Astrocyte (in vitro differentiated cells and primary cell): Measurements from ENCODE around the gene PODXL. TPM values are rescaled to one million over a fixed set of nuclear protein-coding genes. Genes with fewer than 3 reads are reported as not detected.

ENCODE experiments used
- DNase-seq: peaks from one replicate; pipeline ENCODE4 v3.0.0-alpha.2; 2010; ENCODE audit warnings: low read depth
- FAIRE-seq: peaks from 2 replicates; lab custom pipeline; 2011; peaks lifted over from hg19 to GRCh38; lab: Jason Lieb, UNC
- H2AFZ ChIP-seq: 2 replicates; pipeline ENCODE4 v1.6.0; 2012; ENCODE audit warnings: low read depth, low read length, inconsistent platforms
- H3K27ac ChIP-seq: 2 replicates; pipeline ENCODE4 v1.5.1; 2011; ENCODE audit warnings: low read depth, low read length, inconsistent platforms
- H3K27me3 ChIP-seq: 2 replicates; pipeline ENCODE4 v1.6.0; 2011; ENCODE audit warnings: low read length, inconsistent platforms; ENCODE audit not compliant: insufficient read depth
- H3K36me3 ChIP-seq: 2 replicates; pipeline ENCODE4 v1.5.1; 2011; ENCODE audit warnings: low read length, inconsistent platforms; ENCODE audit not compliant: insufficient read depth
- H3K4me1 ChIP-seq: 2 replicates; pipeline ENCODE4 v1.5.1; 2011; ENCODE audit warnings: low read length, inconsistent platforms; ENCODE audit not compliant: insufficient read depth
- H3K4me2 ChIP-seq: 2 replicates; pipeline ENCODE4 v1.6.0; 2012; ENCODE audit warnings: low read length, inconsistent platforms
- H3K4me3 ChIP-seq: 2 replicates; pipeline ENCODE4 v1.5.1; 2011; ENCODE audit warnings: low read depth, mild to moderate bottlenecking, low read length, inconsistent platforms; ENCODE audit not compliant: insufficient read depth
- H3K79me2 ChIP-seq: 2 replicates; pipeline ENCODE4 v1.6.0; 2012; ENCODE audit warnings: mild to moderate bottlenecking, low read length, inconsistent platforms; ENCODE audit not compliant: insufficient read depth
- H3K9ac ChIP-seq: 2 replicates; pipeline ENCODE4 v1.6.0; 2012; ENCODE audit warnings: mild to moderate bottlenecking, low read length, inconsistent platforms
- H3K9me3 ChIP-seq: 2 replicates; pipeline ENCODE4 v1.5.1; 2012; ENCODE audit warnings: low read depth, mild to moderate bottlenecking, low read length, inconsistent platforms; ENCODE audit not compliant: insufficient read depth
- H4K20me1 ChIP-seq: 2 replicates; pipeline ENCODE4 v1.6.0; 2012; ENCODE audit warnings: low read length, inconsistent platforms; ENCODE audit not compliant: insufficient read depth
- H3K27ac Mint-ChIP-seq: one replicate; pipeline ENCODE4 v1.8.0; 2021; ENCODE audit warnings: mild to moderate bottlenecking, mixed read lengths; ENCODE audit not compliant: unreplicated experiment
- H3K27me3 Mint-ChIP-seq: one replicate; pipeline ENCODE4 v1.8.0; 2021; ENCODE audit warnings: low read depth, mixed read lengths; ENCODE audit not compliant: unreplicated experiment
- H3K36me3 Mint-ChIP-seq: one replicate; pipeline ENCODE4 v1.8.0; 2021; ENCODE audit warnings: low read depth, mixed read lengths; ENCODE audit not compliant: unreplicated experiment
- H3K4me1 Mint-ChIP-seq: one replicate; pipeline ENCODE4 v1.8.0; 2021; ENCODE audit warnings: low read depth, mixed read lengths; ENCODE audit not compliant: unreplicated experiment
- H3K4me3 Mint-ChIP-seq: one replicate; pipeline ENCODE4 v1.8.0; 2021; ENCODE audit warnings: mild to moderate bottlenecking, moderate library complexity, mixed read lengths; ENCODE audit not compliant: unreplicated experiment
- H3K9me3 Mint-ChIP-seq: one replicate; pipeline ENCODE4 v1.8.0; 2021; ENCODE audit warnings: mild to moderate bottlenecking, mixed read lengths; ENCODE audit not compliant: unreplicated experiment
- EZH2 ChIP-seq: IDR thresholded peaks from 2 replicates; pipeline ENCODE4 v1.6.1; 2012; ENCODE audit warnings: mild to moderate bottlenecking, low read length, inconsistent platforms; ENCODE audit not compliant: insufficient read depth
- total RNA-seq: library from RNA; stranded (reverse); gene quantifications from 2 replicates; pipeline ENCODE4 v1.2.1, GENCODE V29; 2021
- TF ChIP-seq, protein P1 (sequence below): IDR thresholded peaks from 2 replicates; pipeline ENCODE4 v1.5.1; 2011; ENCODE audit warnings: low read depth, mild to moderate bottlenecking, inconsistent platforms, low read length, moderate library complexity; ENCODE audit not compliant: insufficient read depth

The PODXL gene
- total RNA-seq, 1 donor from 2014 or later: 47.1 TPM

DNA sequence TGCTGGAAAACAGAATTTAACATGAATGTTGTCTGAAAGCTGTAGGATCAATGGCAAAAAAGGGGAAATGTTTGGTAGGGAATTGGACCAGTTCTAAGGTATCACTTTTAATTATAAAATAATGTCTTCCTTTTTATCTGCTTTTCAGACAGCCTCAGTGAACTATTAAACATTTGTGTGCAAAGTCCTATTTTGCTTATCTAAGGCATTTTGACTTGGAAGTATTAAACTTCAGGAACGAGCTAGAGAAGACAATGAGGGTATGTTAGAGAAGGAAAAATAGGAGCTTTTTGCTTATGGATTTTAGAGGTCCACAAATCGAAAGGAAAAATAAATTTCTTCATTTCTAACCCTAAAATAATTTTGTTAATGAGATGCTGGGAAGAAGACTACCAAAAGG lies 63.3 kb downstream of the PODXL start:
- H3K79me2 ChIP-seq: no peaks in the 10 kb centered on the region
- no peaks in the 10 kb centered on the region for H3K4me1 ChIP-seq
- no peaks in the 10 kb centered on the region for H3K27me3 ChIP-seq
- H3K4me3 ChIP-seq: no peak overlapping the region
- H3K27ac ChIP-seq: no peak overlapping the region
- H3K4me1 Mint-ChIP-seq: peaks cover 32% of the 10 kb centered on the region
- H3K9me3 ChIP-seq: no peaks in the 10 kb centered on the region
- H3K4me3 Mint-ChIP-seq: no peak overlapping the region
- H3K9me3 Mint-ChIP-seq: no peaks in the 10 kb centered on the region
- no peak overlapping the region for H3K4me2 ChIP-seq
- H2AFZ ChIP-seq: no peak overlapping the region
- TF ChIP-seq EZH2: no peak
- TF ChIP-seq, protein P1, sequence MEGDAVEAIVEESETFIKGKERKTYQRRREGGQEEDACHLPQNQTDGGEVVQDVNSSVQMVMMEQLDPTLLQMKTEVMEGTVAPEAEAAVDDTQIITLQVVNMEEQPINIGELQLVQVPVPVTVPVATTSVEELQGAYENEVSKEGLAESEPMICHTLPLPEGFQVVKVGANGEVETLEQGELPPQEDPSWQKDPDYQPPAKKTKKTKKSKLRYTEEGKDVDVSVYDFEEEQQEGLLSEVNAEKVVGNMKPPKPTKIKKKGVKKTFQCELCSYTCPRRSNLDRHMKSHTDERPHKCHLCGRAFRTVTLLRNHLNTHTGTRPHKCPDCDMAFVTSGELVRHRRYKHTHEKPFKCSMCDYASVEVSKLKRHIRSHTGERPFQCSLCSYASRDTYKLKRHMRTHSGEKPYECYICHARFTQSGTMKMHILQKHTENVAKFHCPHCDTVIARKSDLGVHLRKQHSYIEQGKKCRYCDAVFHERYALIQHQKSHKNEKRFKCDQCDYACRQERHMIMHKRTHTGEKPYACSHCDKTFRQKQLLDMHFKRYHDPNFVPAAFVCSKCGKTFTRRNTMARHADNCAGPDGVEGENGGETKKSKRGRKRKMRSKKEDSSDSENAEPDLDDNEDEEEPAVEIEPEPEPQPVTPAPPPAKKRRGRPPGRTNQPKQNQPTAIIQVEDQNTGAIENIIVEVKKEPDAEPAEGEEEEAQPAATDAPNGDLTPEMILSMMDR: no peak
- H4K20me1 ChIP-seq: no peaks in the 10 kb centered on the region
- H3K27me3 Mint-ChIP-seq: no peaks in the 10 kb centered on the region
- H3K36me3 ChIP-seq: peaks cover 7% of the 10 kb centered on the region
- H3K9ac ChIP-seq: no peak overlapping the region
- peaks cover 6% of the 10 kb centered on the region for H3K36me3 Mint-ChIP-seq
- FAIRE-seq: no peak
- DNase-seq: no peak
- H3K27ac Mint-ChIP-seq: no peak overlapping the region

DNA sequence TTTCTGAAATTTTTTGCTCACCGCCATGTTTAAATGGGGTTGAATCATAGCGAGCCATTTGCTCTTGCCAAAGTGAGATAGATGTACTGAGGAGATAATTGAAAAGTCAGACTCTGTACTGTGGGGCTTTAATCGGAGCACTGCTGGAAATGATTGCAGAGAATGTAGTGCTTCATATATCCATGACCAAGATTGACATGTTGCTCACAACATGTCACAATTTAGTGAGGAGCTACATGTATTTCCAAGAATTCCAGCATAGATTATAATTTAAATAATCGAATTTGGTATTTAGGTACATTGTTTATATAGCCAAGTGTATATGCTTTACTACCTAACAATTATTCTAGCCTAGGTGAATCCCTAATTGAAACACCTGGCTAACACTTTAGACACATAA lies 66.5 kb downstream of the PODXL start:
- FAIRE-seq (no peak), DNase-seq (no peak)
- H3K9me3 ChIP-seq: no peaks in the 10 kb centered on the region
- H4K20me1 ChIP-seq: no peaks in the 10 kb centered on the region
- no peaks in the 10 kb centered on the region for H3K4me1 ChIP-seq
- H3K9me3 Mint-ChIP-seq: no peaks in the 10 kb centered on the region
- no peak overlapping the region for H2AFZ ChIP-seq
- H3K36me3 Mint-ChIP-seq: no peaks in the 10 kb centered on the region
- no peak overlapping the region for H3K4me2 ChIP-seq
- H3K4me3 ChIP-seq: no peak overlapping the region
- H3K36me3 ChIP-seq: peaks cover 6% of the 10 kb centered on the region
- no peak overlapping the region for H3K9ac ChIP-seq
- no peaks in the 10 kb centered on the region for H3K27me3 ChIP-seq
- TF ChIP-seq EZH2: no peak
- TF ChIP-seq, protein P1: no peak
- H3K79me2 ChIP-seq: no peaks in the 10 kb centered on the region
- no peaks in the 10 kb centered on the region for H3K27me3 Mint-ChIP-seq
- H3K4me1 Mint-ChIP-seq: peaks cover 37% of the 10 kb centered on the region
- no peak overlapping the region for H3K4me3 Mint-ChIP-seq
- H3K27ac ChIP-seq: no peak overlapping the region
- no peak overlapping the region for H3K27ac Mint-ChIP-seq

DNA sequence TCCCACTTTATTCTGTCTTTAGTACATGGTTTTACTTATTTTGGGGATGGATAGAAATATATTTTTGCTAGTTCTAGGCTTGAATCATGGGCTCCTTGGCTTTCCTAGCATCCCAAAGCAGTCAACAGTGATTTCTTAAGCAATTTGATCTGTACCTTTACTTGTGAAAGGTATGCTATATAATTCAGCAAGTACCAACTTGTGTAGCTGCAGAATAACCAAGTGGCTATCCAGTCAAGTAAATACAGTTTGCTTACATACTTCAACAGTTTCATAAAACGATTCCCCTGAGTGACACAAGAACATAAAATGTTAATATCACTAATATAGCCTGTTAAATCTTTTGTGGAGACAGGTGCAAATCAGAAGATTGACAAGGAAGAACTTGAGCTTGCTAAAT lies 67.2 kb downstream of the PODXL start:
- Histone ChIP-seq H2AFZ (no peak overlapping the region), H3K9ac (no peak overlapping the region), H3K27me3 (no peaks in the 10 kb centered on the region), H3K4me3 (no peak overlapping the region), H4K20me1 (no peaks in the 10 kb centered on the region), H3K4me1 (no peaks in the 10 kb centered on the region), H3K9me3 (no peaks in the 10 kb centered on the region), H3K79me2 (no peaks in the 10 kb centered on the region), H3K27ac (no peak overlapping the region), H3K4me2 (no peak overlapping the region), H3K36me3 (peaks cover 6% of the 10 kb centered on the region)
- Mint-ChIP-seq H3K9me3 (no peaks in the 10 kb centered on the region), H3K4me3 (no peak overlapping the region), H3K27me3 (no peaks in the 10 kb centered on the region), H3K27ac (no peak overlapping the region), H3K4me1 (peaks cover 39% of the 10 kb centered on the region), H3K36me3 (no peaks in the 10 kb centered on the region)
- FAIRE-seq (no peak), DNase-seq (no peak)
- TF ChIP-seq EZH2: no peak
- TF ChIP-seq, protein P1: no peak
